GM19467 (cell line): Measurements from ENCODE around the gene SLC34A1.
A peak's percentile ranks its signal among the peaks of the same experiment; 100 is the strongest.

Source experiments
- ATAC-seq: cut with Tn5 transposase; IDR thresholded peaks from one replicate; pipeline ENCODE4 v1.9.1; 2021; ENCODE audit warnings: mild to moderate bottlenecking, moderate library complexity; ENCODE audit not compliant: unreplicated experiment

SLC34A1 gene

GRCh38 chr5:177444106-177445051 is 60.1 kb downstream of the SLC34A1 start:
- ATAC-seq, result no peak

- no peak for ATAC-seq
Observed at GRCh38 chr5:177445052-177445916, 61.0 kb downstream of the SLC34A1 start.

- no peak for ATAC-seq
Observed at GRCh38 chr5:177445917-177446199, 61.6 kb downstream of the SLC34A1 start.

- peak; percentile 42 for ATAC-seq
Observed at GRCh38 chr5:177446200-177447065, 62.2 kb downstream of the SLC34A1 start, which contains the start of gene PRR7. TSS of gene PRR7 (plus strand) at chr5:177446814. CDS start at chr5:177455068, 8,254 bp downstream.

GRCh38 chr5:177447066-177447610 is 62.9 kb downstream of the SLC34A1 start:
- peak; percentile 31 for ATAC-seq

GRCh38 chr5:177447611-177448243 is 63.5 kb downstream of the SLC34A1 start:
- no peak for ATAC-seq
